Transverse colon (tissue), 4 donors: ENCODE measurements around the gene RPL5. TPM values are rescaled to one million over a fixed set of nuclear protein-coding genes. Genes with fewer than 3 reads are reported as not detected.
A peak's percentile ranks its signal among the peaks of the same experiment; 100 is the strongest.

ENCODE experiments used
- DNase-seq: peaks from one replicate; pipeline ENCODE4 v3.0.0-alpha.2; 2019
- H3K27ac ChIP-seq, 4 donors: fragments of 200-600 bp; sonication (generic); 2 replicates each; pipeline ENCODE4 v1.5.1; 2016 to 2018; ENCODE audit warnings: inconsistent platforms in 4 of 4
- H3K27me3 ChIP-seq: fragments of 200-600 bp; sonication (generic); 2 replicates; pipeline ENCODE4 v1.5.1; 2017; ENCODE audit warnings: inconsistent platforms
- H3K36me3 ChIP-seq, 4 donors: fragments of 200-600 bp; sonication (generic); 2 replicates each; pipeline ENCODE4 v1.5.1; 2017 to 2019; ENCODE audit warnings: inconsistent platforms in 4 of 4
- H3K4me1 ChIP-seq, 4 donors: fragments of 200-600 bp; sonication (generic); 2 replicates each; pipeline ENCODE4 v1.5.1; 2017 to 2020; ENCODE audit warnings: inconsistent platforms in 4 of 4
- H3K4me3 ChIP-seq, 4 donors: fragments of 200-600 bp; sonication (generic); 1 replicate in 1 of 4; 2 replicates in 3 of 4; pipeline versions ENCODE4 v1.5.1 to v1.6.1; 2017 to 2019; ENCODE audit warnings: inconsistent platforms in 4 of 4
- H3K9me3 ChIP-seq, 2 donors: fragments of 200-600 bp; sonication (generic); 2 replicates each; pipeline ENCODE4 v1.5.1; 2017 to 2019; ENCODE audit warnings: inconsistent platforms in 2 of 2
- EP300 ChIP-seq: sonication (generic); formaldehyde crosslinking; IDR thresholded peaks from one replicate; pipeline ENCODE4 v1.6.1; 2017; ENCODE audit warnings: antibody characterized with exemption, low read depth
- POLR2A ChIP-seq: fragments of 450-650 bp; IDR thresholded peaks from one replicate; pipeline ENCODE4 v1.6.1; 2016; ENCODE audit warnings: antibody characterized with exemption, mild to moderate bottlenecking, moderate library complexity
- POLR2AphosphoS5 ChIP-seq, 3 donors: sonication (generic); formaldehyde crosslinking; IDR thresholded peaks; one replicate each; pipeline ENCODE4 v1.6.1; 2016; ENCODE audit warnings: antibody characterized with exemption in 3 of 3
- WGBS, 2 donors: methylation state at CpG; one replicate each; pipeline ENCODE4 v1.1.5; 2018; ENCODE audit warnings: low coverage in 1 of 2; 5-methylcytosine and 5-hydroxymethylcytosine counted together
- in situ Hi-C, 4 donors: fragments of 200-750 bp; cut with MboI; loops; one replicate each; pipeline versions ENCODE4 v1.15.0 to v1.15.1; 2017; ENCODE audit warnings: low sequenced_read_pairs in 3 of 4, low pct_ligation_motif_present in 1 of 4, low pct_unique_long_range_greater_than_20kb in 1 of 4
- intact Hi-C: fragments of 100-400 bp; cut with DNase I; formaldehyde crosslinking; loops from one replicate; pipeline ENCODE4 v1.15.1; 2023; ENCODE audit warnings: low total_unique reads
- total RNA-seq, 4 donors: library from RNA; depleted of rRNA; stranded (reverse); fragments of >200 nt; gene quantifications; one replicate each; pipeline ENCODE4 v1.1.0, GENCODE V29; 2016
- TF ChIP-seq, protein P1 (sequence below), 5 experiments: fragments of 200-600 bp in 3 of 5; fragments of 450-650 bp in 2 of 5; sonication (generic) in 3 of 5; IDR thresholded peaks; 1 replicate in 2 of 5; 2 replicates in 3 of 5; pipeline ENCODE4 v1.5.1; 2016 to 2017; ENCODE audit warnings: antibody characterized with exemption in 5 of 5, inconsistent platforms in 3 of 5, mild to moderate bottlenecking in 2 of 5, moderate library complexity in 1 of 5

The RPL5 gene
- total RNA-seq, 4 donors from 2014 or later, result 360 to 1,369 (median 1,157) TPM

- TF ChIP-seq EP300 (no peak), POLR2AphosphoS5 (IDR thresholded peaks at IDR 0.05) (peak in 1 of 3 donors; percentile 58)
- in situ Hi-C loops (loop anchor here in 2 of 4 donors (10.0 to 25.0 kb wide), 2 partner anchors 62 to 505 kb away; no protein-coding TSS in a partner anchor), intact Hi-C loops (loop anchor here (10.0 kb wide), 1 partner anchor 62 kb away; no protein-coding TSS in a partner anchor)
- no peaks in the 10 kb centered on the region for H3K27me3 ChIP-seq
- H3K4me1 ChIP-seq, result peaks cover 0 to 20% (median 12%) of the 10 kb centered on the region in 4 donors
- H3K9me3 ChIP-seq, result no peaks in the 10 kb centered on the region
- peak; percentile 24 for DNase-seq
- H3K36me3 ChIP-seq, result no peaks in the 10 kb centered on the region
- no peak overlapping the region for H3K4me3 ChIP-seq
- H3K27ac ChIP-seq, result peak overlapping the region; percentile 57 to 77 (median 72)
- 24% methylated on average over 1 of the region's 1 CpG; no CpG with 5 or more reads in 1 of the 2 donors for WGBS, 2 donors
Observed at GRCh38 chr1:92817137-92817697, 14.6 kb upstream of the RPL5 start.

DNA sequence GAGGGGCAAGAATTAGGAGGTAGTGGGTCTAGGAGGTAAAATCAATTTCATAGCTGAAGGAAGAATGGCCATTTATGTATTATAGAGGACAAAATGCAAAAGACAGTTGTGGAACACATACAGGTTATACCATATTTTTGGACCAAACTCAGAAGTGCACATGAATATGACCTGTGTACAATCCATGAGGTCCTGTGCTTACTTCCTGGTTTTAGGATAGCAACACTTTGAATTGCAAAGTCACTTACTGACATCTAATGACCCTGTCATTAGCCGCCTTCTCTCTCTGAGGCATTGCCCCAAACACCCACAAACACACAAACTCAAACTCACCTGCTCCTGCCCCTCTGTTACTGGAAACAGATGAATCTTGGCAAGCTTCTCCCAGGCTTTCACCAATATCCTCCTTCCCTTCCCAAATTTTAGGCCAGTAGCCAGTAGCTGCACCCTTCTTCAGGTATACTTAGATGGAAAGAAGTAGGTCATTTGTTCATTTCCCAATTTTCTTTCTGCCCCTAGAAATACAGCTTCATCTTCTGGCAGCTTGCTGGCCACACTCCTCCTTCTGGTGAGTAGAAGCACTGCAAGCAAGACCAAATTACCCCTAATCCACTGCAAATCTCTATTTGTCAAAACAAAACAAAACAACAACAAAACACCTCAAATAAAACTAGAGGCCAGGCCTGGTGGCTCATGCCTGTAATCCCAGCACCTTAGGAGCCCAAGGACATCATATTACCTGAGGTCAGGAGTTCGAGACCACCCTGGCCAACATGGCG is 13.7 kb upstream of the RPL5 start:
- intact Hi-C loops, result loop anchor here (10.0 kb wide), 1 partner anchor 63 kb away; no protein-coding TSS in a partner anchor
- Histone ChIP-seq H3K4me3 (no peak overlapping the region), H3K4me1 (peaks cover 0 to 20% (median 12%) of the 10 kb centered on the region in 4 donors), H3K9me3 (no peaks in the 10 kb centered on the region), H3K27ac (peak overlapping the region; percentile 57 to 77 (median 65)), H3K36me3 (no peaks in the 10 kb centered on the region), H3K27me3 (no peaks in the 10 kb centered on the region)
- DNase-seq, result no peak
- in situ Hi-C loops, result loop anchor here in 2 of 4 donors (10.0 to 25.0 kb wide), 2 partner anchors 63 to 506 kb away; no protein-coding TSS in a partner anchor
- 40 to 94% methylated on average over 1 to 3 of the region's 3 CpGs for WGBS, 2 donors
- TF ChIP-seq, protein P1, sequence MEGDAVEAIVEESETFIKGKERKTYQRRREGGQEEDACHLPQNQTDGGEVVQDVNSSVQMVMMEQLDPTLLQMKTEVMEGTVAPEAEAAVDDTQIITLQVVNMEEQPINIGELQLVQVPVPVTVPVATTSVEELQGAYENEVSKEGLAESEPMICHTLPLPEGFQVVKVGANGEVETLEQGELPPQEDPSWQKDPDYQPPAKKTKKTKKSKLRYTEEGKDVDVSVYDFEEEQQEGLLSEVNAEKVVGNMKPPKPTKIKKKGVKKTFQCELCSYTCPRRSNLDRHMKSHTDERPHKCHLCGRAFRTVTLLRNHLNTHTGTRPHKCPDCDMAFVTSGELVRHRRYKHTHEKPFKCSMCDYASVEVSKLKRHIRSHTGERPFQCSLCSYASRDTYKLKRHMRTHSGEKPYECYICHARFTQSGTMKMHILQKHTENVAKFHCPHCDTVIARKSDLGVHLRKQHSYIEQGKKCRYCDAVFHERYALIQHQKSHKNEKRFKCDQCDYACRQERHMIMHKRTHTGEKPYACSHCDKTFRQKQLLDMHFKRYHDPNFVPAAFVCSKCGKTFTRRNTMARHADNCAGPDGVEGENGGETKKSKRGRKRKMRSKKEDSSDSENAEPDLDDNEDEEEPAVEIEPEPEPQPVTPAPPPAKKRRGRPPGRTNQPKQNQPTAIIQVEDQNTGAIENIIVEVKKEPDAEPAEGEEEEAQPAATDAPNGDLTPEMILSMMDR (IDR thresholded peaks at IDR 0.05), result peak; percentile 64 to 87 (median 71)
- no peak for TF ChIP-seq POLR2AphosphoS5 (IDR thresholded peaks at IDR 0.05)

DNA sequence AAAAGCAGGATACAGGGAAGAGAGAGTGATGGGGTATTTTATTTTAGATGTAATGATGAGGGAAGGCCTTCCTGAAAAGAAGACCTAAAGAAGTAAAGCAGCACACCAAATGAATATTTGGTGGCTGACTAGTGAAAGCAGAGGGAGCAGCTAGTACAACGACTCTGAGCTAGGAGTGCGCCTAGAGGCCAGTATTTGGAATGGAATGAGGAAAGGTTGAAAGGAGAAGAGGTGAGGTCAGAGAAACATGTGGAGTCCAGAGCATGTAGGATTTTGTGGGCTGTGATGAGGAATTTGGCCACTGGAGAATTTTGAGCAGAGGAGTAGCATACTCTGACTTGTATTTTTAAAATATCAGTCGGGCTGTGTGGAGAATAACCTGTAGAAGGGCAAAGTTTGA is 11.8 kb upstream of the RPL5 start:
- no peaks in the 10 kb centered on the region for H3K27me3 ChIP-seq
- in situ Hi-C loops, result loop anchor here in 1 of 4 donors (25.0 kb wide), 1 partner anchor 508 kb away; no protein-coding TSS in a partner anchor
- intact Hi-C loops, result no loop called here
- H3K36me3 ChIP-seq, result no peaks in the 10 kb centered on the region
- TF ChIP-seq EP300 (no peak), POLR2A (no peak), POLR2AphosphoS5 (IDR thresholded peaks at IDR 0.05) (no peak)
- TF ChIP-seq, protein P1 (IDR thresholded peaks at IDR 0.05), result no peak
- 66 to 78% methylated on average over 3 of the region's 3 CpGs for WGBS, 2 donors
- no peak overlapping the region for H3K27ac ChIP-seq
- peaks cover 0 to 20% (median 12%) of the 10 kb centered on the region in 4 donors for H3K4me1 ChIP-seq
- no peak overlapping the region for H3K4me3 ChIP-seq
- H3K9me3 ChIP-seq, result no peaks in the 10 kb centered on the region
- DNase-seq, result no peak

GRCh38 chr1:92820551-92820950 is 11.3 kb upstream of the RPL5 start:
- DNase-seq, result no peak
- intact Hi-C loops (no loop called here), in situ Hi-C loops (loop anchor here in 1 of 4 donors (25.0 kb wide), 1 partner anchor 508 kb away; no protein-coding TSS in a partner anchor)
- H3K27ac ChIP-seq, result no peak overlapping the region
- 90 to 93% methylated on average over 3 of the region's 3 CpGs for WGBS, 2 donors
- no peak overlapping the region for H3K4me3 ChIP-seq
- no peaks in the 10 kb centered on the region for H3K9me3 ChIP-seq
- no peaks in the 10 kb centered on the region for H3K36me3 ChIP-seq
- no peaks in the 10 kb centered on the region for H3K27me3 ChIP-seq
- TF ChIP-seq, protein P1 (IDR thresholded peaks at IDR 0.05), result no peak
- TF ChIP-seq EP300 (no peak), POLR2A (no peak), POLR2AphosphoS5 (IDR thresholded peaks at IDR 0.05) (no peak)
- H3K4me1 ChIP-seq, result peaks cover 0 to 20% (median 12%) of the 10 kb centered on the region in 4 donors
